ENCODE measurements around the gene CIROP. TPM values are rescaled to one million over a fixed set of nuclear protein-coding genes. Genes with fewer than 3 reads are reported as not detected.

CIROP gene
- total RNA-seq, 1 experiment from 2014 or later = not detected

GRCh38 chr14:23051141-23052057 is 53.4 kb downstream of the CIROP start:
- DNase-seq (ENCODE audit: low spot score) = no peak

Other genes with a start within 250 kb of the CIROP start
- 54.2 and 61.1 TPM in 2 replicates for gene LRP10, start 233.2 kb downstream of the CIROP start, total RNA-seq (2014; rRNA removed; shearing (Covaris generic))
- 0.18 and 0.53 TPM in 2 replicates for gene REM2, start 221.8 kb downstream of the CIROP start, total RNA-seq (2014; rRNA removed; shearing (Covaris generic))
- gene RBM23, start 185.8 kb downstream of the CIROP start, total RNA-seq (2014; rRNA removed; shearing (Covaris generic)) = 54.9 and 56.3 TPM in 2 replicates
- 46.4 and 47.6 TPM in 2 replicates for gene PRMT5, start 175.6 kb downstream of the CIROP start, total RNA-seq (2014; rRNA removed; shearing (Covaris generic))
- 28.5 and 29.4 TPM in 2 replicates for gene HAUS4, start 147.9 kb downstream of the CIROP start, total RNA-seq (2014; rRNA removed; shearing (Covaris generic))
- 52.0 and 53.6 TPM in 2 replicates for gene AJUBA, start 122.4 kb downstream of the CIROP start, total RNA-seq (2014; rRNA removed; shearing (Covaris generic))
- 14.6 and 15.1 TPM in 2 replicates for gene C14orf93, start 94.8 kb downstream of the CIROP start, total RNA-seq (2014; rRNA removed; shearing (Covaris generic))
- gene PSMB5, start 70.1 kb downstream of the CIROP start, total RNA-seq (2014; rRNA removed; shearing (Covaris generic)) = 198 and 205 TPM in 2 replicates
- not detected in 2 replicates for gene PSMB11, start 62.8 kb downstream of the CIROP start, total RNA-seq (2014; rRNA removed; shearing (Covaris generic))
- gene CDH24, start 47.5 kb downstream of the CIROP start, total RNA-seq (2014; rRNA removed; shearing (Covaris generic)) = 11.4 and 15.0 TPM in 2 replicates
- 59.1 and 64.4 TPM in 2 replicates for gene ACIN1, start 9.9 kb downstream of the CIROP start, total RNA-seq (2014; rRNA removed; shearing (Covaris generic))
- 31.4 and 36.3 TPM in 2 replicates for gene C14orf119, start 9.5 kb downstream of the CIROP start, total RNA-seq (2014; rRNA removed; shearing (Covaris generic))
- not detected in 2 replicates for gene CEBPE, start 14.3 kb upstream of the CIROP start, total RNA-seq (2014; rRNA removed; shearing (Covaris generic))
- gene SLC7A8, start 78.7 kb upstream of the CIROP start, total RNA-seq (2014; rRNA removed; shearing (Covaris generic)) = 0.03 and 0.23 TPM in 2 replicates
- gene RNF212B, start 132.9 kb upstream of the CIROP start, total RNA-seq (2014; rRNA removed; shearing (Covaris generic)) = not detected in 2 replicates
- gene HOMEZ, start 181.1 kb upstream of the CIROP start, total RNA-seq (2014; rRNA removed; shearing (Covaris generic)) = 4.3 and 7.9 TPM in 2 replicates
- gene PPP1R3E, start 197.9 kb upstream of the CIROP start, total RNA-seq (2014; rRNA removed; shearing (Covaris generic)) = 2.7 and 4.3 TPM in 2 replicates
- gene BCL2L2, start 201.8 kb upstream of the CIROP start, total RNA-seq (2014; rRNA removed; shearing (Covaris generic)) = 14.6 and 20.3 TPM in 2 replicates
- 63.4 and 72.1 TPM in 2 replicates for gene PABPN1, start 216.5 kb upstream of the CIROP start, total RNA-seq (2014; rRNA removed; shearing (Covaris generic))
- not detected in 2 replicates for gene SLC22A17, start 247.9 kb upstream of the CIROP start, total RNA-seq (2014; rRNA removed; shearing (Covaris generic))

All from HT-29 (cell line).